ENCODE data around the gene PDIK1L.
A peak's percentile ranks its signal among the peaks of the same experiment; 100 is the strongest.
"Not testable (repeated sequence)": the region's sequence is repeated elsewhere in the genome, so short reads cannot be mapped to it uniquely, and the experiment has no call there.

PDIK1L gene

DNA sequence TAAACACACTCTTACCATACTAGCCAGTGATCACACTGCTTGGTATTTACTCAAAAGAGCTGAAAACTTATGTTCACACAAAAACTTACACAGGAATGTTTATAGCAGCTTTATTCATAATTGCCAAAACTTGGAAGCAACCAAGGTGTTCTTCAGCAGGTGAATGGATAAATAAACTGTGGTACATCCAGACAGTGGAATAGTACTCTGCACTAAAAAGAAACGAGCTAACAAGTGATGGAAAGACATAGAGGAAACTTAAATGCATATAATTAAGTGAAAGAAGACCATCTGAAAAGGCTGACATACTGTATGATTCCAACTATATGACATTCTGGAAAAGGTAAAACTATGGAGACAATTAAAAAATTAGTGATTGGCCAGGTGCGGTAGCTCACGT lies 20.7 kb upstream of the PDIK1L start:
- DNase-seq (ENCODE audit: low spot score), result no peak

DNA sequence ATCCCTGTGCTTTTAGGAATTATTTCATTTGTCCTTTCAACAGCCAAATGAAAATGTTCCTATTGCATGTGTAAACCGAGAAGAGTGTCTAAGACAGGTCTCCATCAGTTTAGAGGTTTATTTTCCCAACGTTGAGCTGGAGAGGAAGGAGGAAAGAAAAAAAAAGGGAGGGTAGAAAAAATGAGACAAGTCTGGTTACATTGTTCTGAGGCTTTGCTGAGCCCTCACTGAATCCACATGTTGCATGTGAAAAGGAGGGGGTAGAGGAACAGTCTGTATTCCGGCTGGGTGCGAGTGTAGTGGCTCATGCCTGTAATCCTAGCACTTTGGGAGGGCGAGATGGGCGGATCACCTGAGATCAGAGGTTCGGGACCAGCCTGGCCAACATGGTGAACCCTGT lies 19.2 kb upstream of the PDIK1L start:
- DNase-seq (ENCODE audit: low spot score), result no peak

DNA sequence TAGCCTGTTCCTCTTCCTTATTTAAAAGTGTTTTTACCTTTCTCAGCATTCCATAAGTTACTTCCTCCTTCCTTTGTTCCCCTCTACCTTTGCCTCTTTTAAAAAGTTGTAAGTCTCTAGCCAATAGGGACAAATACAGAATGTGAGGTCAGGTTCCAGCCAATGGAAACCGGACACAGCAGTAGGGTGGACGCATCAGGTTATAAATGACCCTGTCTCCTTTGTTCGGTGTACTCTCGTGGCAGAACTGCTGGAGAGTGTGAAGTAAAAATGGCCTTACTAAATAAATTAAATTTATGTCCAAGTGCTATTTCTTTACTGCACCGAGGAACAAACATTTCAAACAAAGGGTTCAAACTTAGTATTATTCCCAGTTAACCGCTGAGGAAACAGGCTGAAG lies 18.1 kb upstream of the PDIK1L start:
- DNase-seq (ENCODE audit: low spot score), result not testable (repeated sequence)

DNA sequence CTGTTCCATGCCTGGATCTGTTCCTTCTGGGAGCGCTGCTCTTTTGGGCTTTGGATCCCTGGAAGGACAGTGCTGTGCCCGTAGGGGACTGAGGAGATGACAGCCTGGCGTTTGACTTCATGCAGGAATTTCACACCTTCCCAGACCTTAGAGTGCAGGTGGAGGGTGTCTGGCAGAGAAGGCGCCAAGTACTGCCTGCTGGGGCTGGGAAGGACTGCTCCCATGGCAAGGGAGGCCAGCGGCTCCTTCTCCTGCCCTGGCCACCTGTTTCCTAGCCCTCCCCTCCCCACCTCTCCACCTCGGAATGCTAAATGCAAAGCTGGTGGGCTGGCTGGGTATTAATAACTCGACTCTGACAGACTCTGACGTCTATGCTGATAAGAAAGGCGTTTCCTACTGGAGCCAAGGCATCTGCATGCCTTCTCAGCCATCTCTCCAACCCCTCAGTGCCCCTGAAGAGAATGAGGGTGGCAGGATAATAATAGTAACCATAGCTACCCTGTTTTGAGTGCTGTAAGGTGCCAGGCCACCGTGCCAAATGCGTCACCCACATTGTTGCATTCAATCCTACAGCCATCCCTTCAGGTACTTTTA lies 17.5 kb upstream of the PDIK1L start:
- DNase-seq (ENCODE audit: low spot score), result no peak

DNA sequence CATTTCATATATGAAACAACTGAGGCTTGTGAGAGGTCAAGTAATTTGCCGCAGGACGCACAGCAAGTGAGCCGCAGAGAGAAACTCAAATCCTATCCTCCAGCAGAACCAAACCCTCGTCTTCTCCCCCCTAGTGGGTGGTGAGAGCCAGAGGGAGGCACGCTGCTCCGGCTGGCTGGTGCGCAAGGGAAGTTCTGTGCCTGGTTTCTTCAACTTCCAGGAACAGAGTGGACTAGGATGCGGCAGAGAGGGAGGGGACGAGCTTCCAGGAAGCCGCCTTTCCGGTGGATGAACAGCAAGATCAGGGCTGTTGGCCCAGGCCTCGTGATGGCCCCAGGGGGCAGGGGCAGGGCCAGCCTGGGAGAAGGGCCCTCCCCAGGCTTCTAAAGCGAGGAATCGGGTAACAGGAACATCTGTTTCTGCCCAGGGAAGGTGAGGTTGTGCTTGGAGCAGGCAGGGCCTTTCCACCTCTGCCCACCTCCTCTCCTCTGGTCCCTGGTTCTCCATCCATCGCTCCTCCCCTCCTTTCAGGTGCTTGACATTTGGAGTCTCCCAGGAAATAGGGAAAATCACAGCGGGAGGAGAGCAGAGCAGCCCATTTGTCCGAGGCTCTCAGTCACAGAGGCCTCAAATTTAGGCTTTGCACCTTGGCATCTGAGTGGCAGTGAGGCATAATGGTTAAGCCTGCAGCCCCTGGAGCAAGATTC lies 16.8 kb upstream of the PDIK1L start:
- DNase-seq (ENCODE audit: low spot score), result no peak

DNA sequence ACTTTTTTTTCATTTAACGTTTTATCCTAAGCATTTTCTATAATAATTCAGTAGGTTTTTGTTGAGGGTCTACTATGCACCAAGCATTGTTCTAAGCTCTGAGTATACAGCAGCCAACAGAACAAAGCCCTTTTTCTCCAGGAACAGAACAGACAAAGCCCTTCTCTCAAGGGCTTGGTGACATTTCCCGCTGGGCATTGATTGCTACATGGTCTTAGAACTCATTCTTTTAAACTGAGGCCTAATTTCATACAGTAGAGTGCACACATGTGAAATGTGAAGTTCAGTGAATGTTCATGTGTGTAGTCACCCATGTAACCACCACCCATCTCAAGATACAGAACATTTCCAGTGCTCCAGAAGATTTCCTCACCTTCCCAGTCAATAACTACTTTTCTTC lies 15.2 kb upstream of the PDIK1L start:
- DNase-seq (ENCODE audit: low spot score), result no peak

DNA sequence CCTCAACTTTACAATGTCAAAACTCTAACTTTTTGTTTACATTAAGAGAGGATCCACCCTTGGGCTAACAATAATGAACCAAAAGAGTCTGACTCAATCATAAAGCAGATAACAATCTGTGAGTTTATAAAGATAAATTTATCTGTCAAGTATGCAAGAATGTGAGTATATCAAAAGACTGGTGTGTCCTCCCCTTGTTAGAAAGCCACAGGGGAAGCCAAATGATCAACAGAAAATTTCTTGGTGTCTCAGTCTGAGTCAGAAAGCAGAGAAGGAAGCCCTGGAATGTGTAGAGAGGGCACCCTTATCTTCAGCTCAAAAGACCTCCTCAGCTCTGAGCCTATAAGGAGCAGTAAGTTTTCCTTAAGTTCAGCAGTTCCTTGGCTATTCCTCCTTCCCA lies 13.9 kb upstream of the PDIK1L start:
- DNase-seq (ENCODE audit: low spot score), result no peak

DNA sequence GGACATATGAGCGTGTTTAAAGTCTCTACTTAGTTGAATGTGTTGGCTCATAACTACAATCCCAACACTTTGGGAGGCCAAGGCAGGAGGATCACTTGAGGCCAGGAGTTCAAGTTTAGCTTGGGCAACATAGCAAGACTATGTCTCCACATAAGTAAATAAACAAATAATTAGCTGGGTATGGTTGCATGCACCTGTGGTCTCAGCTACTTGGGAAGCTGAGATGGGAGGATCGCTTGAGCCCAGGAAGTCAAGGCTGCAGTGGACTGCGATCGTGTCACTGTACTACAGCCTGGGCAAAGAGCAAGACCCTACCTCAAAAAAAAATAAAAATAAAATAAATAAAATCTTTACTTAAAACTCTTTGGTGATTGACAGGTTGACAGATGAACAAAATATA lies 13.0 kb upstream of the PDIK1L start:
- DNase-seq (ENCODE audit: low spot score), result no peak

DNA sequence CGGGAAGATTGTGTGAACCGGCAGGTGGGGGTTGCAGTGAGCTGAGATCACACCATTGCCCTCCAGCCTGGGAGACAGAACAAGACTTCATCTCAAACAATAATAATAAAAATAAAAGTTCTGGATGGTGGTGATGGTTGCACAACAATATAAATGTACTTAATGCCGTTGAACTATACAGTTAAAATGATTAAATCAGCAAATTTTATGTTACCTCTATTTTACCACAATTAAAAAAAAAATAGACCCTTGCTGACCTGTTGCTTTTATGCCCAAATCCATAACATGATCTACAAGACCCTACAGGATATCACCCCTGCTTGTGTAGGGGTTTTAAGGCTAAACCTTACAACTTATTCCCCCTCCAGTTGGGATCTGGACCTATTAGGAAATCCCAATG lies 11.8 kb upstream of the PDIK1L start:
- DNase-seq (ENCODE audit: low spot score), result no peak

DNA sequence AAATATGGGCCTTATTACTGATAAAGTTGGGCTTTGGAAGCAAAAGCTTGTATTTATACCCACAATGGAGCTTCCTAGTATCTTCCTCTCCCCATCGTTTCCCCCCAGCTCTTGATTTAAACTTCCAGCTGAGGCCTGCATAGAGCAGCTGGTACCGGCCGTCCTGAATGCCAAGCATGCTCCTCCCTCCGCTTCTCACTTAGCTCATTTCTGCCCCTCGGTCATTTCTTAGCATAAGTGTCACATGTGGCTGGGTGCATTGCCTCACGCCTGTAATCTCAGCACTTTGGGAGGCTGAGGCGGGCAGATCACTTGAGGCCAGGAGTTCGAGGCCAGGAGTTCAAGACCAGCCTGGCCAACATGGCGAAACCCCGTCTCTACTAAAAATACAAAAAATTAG lies 11.4 kb upstream of the PDIK1L start:
- not testable (repeated sequence) for DNase-seq (ENCODE audit: low spot score)

DNA sequence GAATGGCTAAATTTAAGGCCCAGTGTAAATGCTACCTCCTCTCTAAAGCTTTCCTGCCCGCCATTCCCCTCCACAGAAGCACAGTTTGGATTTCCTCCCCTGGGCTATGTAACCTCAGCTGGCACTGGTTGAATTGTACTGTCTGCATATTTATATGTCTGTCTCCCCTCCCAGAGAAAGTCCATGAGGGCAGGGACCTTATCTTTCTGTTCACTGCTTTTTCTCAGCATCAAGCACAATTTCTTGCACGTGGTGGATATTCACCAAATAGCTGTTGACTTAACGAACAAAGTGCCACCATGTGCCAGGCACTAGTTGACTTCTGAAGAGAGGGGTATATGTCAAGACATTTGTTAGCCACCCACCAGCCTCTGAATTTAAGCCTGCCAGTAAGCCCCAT lies 9.5 kb upstream of the PDIK1L start:
- no peak for DNase-seq (ENCODE audit: low spot score)

DNA sequence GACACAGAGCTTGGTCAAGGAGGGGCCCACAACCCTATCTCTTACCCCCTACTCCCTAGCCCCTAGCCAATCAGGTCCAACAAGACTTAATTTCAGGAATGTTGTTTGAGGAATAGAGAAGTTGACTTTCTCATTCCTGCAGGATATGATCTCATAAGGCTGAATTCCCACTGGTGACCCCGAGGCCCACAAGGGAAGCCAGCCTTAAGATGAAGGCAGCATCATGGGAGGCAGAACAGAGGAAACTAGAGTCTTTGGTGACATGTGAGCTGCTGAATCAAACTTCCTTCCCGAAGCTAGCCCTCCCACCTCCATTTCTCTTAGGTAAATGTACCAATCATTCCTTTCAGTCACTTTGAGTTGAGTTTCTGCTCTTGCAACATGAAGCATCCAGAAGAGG lies 9.1 kb upstream of the PDIK1L start:
- no peak for DNase-seq (ENCODE audit: low spot score)

DNA sequence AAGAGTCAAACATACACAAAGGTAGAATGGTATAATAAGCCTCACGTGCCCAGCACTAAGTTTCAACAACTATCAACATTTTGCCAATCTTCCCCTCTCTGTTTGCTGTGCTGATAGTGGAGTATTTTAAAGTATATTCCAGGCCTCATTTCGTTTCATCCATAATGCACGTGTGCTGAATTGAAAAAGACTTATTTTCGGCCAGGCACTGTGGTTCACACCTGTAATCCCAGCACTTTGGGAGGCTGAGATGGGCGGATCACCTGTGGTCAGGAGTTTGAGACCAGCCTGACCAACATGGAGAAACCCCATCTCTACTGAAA lies 6.4 kb upstream of the PDIK1L start:
- DNase-seq (ENCODE audit: low spot score), result not testable (repeated sequence)

DNA sequence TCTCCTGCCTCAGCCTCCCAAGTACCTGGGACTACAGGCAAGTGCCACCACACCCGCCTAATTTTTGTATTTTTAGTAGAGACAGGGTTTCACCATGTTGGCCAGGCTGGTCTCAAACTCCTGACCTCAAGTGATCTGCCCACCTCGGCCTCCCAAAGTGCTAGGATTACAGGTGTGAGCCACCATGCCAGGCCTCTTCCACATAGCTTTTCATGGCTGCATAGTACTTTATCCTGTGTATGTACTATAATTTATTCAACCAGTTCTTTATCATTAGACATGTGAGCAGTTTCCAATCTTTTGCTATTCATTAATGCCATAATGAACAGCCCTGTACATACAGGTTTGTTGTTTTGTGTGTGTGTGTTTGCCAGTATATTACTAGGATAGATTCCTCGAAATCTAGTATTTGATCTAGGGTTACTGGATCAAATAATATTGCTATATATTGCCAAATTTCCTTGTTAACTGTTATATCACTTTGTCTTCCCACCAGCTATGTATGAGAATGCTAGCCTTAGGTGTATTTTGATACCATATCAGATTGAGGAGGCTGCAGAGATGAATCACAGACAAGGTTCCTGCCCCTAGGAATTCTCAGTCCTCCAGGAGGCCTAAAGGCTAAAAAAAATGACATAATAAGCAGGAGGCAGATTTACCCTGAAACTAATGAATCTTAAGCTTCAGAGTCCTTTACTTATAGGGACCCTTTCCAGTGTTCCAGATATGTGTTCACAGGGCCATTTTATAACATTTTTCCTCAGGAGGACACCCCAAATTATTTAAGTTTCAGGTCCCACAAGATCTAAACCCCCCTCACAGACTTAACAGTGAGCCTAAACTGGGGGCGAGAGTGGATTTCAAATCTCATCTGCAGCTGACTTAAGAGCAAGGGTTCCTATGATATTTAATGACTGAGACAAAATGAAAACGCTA lies 2.1 kb upstream of the PDIK1L start:
- no peak for DNase-seq (ENCODE audit: low spot score)

DNA sequence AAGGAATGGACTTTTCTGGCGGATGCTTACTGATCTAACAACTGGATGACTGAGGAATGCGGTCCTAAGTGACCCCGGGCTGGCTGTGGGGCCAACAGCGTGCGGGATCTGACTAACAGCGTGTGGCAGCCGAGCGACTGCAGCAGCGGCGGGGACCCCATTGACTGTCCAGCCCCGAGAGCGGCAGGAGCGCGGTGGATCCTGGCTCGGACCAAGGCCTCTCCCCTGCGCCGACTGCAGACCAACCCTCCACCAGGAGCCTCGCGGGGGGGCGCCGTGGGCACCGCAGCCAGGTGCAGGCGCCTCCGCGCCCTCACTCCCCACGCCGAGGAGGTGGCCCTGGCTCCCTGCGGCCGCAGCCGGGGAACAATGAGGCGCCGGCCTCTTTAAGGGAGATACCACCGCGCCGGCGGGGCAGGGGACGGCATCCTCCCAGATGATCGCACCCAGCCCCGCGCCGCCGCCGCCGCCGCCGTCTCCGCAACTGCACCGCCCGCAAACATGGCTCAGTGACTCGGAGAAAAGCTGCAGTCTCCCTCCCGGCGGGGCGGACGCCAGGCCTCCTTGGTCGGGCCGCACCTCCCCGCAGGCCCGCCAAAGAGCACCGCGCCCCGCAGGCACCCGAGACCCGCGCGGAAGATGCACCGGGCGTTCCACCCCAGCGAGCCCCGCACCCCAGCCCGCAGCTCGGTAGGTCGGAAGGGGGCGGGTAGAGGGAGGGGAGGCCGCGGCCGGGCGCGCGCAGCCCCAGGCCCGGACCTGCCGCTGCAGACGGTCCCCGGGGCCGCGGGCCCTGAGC lies 694 bp upstream of the PDIK1L start:
- peak; percentile 88 for DNase-seq (ENCODE audit: low spot score)

DNA sequence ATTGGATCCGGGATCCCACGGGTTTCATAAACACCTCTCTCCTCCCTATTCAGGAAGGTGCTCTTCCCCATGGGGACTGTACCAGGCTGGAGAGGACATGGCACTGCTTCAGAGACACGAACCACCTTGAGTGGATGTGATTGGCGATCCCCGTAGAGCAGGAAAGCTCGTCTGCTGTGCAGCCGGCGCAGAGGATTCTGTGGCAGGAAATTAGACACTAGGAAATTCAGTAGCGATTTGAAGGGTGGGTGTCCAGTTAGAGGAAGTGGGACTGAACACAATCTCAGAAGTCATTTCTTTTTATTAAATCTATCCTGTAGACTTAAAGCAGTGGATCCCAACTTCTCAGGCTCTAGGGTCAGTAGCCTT lies 767 bp downstream of the PDIK1L start:
- DNase-seq (ENCODE audit: low spot score), result no peak

DNA sequence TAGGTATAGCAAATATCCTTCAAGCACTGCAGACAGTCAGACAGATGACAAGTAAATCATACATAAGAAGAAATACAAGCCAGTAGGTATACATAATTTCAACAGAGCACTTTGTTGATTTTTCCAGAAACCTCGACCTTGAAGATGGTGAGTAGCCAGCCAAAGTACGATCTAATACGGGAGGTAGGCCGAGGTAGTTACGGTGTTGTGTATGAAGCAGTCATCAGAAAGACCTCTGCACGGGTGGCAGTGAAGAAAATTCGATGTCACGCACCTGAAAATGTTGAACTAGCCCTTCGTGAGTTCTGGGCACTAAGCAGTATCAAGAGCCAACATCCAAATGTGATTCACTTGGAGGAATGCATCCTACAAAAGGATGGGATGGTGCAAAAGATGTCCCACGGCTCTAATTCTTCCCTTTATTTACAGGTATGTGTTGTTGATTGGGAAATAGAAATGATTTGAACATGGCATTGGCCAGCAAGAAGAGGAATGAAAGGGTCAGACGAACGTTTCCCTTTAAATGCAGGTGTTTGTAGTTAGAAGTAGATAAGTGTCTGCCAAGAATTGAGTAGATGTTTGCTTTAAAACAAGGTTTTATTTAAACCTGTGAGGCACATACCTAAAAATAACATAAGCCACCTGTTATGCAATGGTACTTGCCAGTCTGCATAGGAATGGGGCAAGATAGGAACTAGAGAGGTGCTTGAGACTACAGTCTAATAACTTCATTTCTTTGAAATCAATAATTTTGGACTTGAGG lies 2.7 kb downstream of the PDIK1L start:
- DNase-seq (ENCODE audit: low spot score), result no peak

DNA sequence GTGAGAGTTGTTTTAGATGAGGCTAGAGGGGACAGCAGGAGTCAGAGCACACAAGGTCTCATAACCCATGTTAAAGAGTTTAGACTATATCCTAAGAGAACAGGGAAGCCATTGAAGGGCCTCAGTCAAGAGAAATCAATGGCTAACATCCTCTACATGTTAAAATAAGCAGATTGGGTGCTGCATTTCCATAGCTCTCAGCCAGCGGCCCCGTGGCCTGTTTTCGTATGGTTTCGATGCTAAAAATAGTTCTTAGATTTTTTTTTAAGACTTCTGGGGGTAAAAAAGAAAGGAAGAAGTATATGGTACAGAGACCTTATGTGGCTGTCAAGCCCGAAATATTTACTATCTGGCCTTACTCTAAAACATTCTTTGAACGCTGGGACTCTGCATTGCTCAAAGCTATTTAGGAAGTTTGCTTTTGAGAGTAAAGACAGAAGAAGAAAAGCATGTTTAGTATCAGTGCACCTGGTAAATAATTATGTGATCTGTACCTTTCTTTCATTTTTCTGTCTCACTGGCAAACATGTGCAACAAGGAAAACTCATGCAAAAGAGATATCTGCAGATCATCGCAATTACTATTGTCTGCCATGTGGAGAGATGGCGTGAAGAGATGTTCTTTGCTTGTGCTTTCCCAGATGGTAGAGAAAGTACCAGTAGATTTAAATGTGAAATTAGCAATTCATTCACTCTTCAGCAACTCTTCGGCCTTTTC lies 8.4 kb downstream of the PDIK1L start:
- no peak for DNase-seq (ENCODE audit: low spot score)

DNA sequence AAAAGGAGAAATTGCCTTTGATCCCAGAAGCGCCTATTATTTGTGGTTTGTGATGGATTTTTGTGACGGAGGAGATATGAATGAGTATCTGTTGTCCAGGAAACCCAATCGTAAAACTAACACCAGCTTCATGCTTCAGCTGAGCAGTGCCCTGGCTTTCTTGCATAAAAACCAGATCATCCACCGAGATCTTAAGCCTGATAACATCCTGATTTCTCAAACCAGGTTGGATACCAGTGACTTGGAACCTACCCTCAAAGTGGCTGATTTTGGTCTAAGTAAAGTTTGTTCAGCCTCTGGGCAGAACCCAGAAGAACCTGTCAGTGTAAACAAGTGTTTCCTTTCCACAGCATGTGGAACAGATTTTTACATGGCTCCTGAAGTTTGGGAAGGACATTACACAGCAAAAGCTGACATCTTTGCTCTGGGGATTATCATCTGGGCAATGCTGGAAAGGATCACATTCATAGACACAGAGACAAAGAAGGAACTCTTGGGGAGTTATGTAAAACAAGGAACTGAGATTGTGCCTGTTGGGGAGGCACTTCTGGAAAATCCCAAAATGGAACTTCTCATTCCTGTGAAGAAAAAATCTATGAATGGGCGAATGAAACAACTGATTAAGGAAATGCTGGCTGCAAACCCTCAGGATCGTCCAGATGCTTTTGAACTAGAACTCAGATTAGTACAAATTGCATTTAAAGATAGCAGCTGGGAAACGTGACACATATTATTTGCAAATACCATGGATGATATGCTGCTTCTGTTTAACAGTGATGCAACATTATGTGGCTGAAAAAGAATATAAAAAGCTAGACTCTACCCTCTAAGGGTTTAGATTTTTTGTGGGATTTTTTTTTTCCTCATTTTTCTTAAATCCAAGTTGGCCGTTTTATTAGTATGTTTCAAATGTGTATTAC lies 10.5 kb downstream of the PDIK1L start:
- DNase-seq (ENCODE audit: low spot score), result no peak

Data from D341Med (cell line).